ENCODE results near the gene FAM167B. TPM values are rescaled to one million over a fixed set of nuclear protein-coding genes. Genes with fewer than 3 reads are reported as not detected.

Gene FAM167B
- polyA plus RNA-seq, 2 of the 4 experiments (the other 2 are of a cell fraction), result 0.53 to 2.0 TPM

DNA sequence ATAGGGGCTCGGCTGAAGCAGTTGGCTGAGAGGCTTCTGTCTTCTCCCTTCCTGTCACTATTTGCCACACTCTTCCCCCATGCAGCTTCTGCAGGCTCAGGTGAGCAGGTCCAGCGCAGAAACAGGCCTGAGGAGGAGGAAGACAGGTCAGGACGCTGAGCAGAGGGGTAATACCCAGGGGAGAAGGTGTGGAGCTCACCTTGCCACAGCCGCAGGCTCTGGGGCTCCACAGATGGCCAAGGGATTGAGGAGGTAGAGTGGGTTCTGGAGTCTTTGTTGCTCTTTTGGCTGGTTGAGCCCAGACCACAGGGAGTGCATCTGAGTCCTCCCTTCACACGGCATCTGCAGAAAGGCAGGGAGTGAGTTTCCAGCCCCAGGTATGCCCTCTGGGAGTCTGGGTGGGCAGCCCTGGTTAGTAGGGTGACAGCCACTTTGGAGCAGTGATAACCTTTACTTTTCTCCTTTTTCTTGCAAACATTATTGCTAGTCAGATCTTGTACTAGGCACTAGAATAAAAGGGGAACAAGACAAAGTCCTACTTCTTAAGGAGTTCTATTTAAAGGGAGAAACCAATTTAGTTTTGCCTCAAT, 15.1 kb upstream of the FAM167B start:
- Histone ChIP-seq H3K4me1 (peaks cover 29% of the 10 kb centered on the region), H3K9me3 (no peaks in the 10 kb centered on the region), H3K27ac (no peak overlapping the region), H3K4me3 (no peak overlapping the region), H3K4me2 (no peak overlapping the region)
- CTCF ChIA-PET, result interaction anchor here (1.1 to 2.1 kb wide), 5 partner anchors 8 to 17 kb away, joined by 4 to 9 read pairs (median 7); no protein-coding TSS in a partner anchor
- FAIRE-seq, result no peak
- ATAC-seq, result no peak
- DNase-seq (ENCODE audit: low read depth in 1 of 2, low spot score in 1 of 2), result no peak
- 88% methylated on average over 5 of the region's 5 CpGs for WGBS (ENCODE audit: missing lambda C conversion rate)
- POLR2A ChIA-PET, result no interaction called here
- TF ChIP-seq GATA3 (IDR thresholded peaks at IDR 0.05; ENCODE audit: borderline replicate concordance), result no peak
- TF ChIP-seq, protein P1, sequence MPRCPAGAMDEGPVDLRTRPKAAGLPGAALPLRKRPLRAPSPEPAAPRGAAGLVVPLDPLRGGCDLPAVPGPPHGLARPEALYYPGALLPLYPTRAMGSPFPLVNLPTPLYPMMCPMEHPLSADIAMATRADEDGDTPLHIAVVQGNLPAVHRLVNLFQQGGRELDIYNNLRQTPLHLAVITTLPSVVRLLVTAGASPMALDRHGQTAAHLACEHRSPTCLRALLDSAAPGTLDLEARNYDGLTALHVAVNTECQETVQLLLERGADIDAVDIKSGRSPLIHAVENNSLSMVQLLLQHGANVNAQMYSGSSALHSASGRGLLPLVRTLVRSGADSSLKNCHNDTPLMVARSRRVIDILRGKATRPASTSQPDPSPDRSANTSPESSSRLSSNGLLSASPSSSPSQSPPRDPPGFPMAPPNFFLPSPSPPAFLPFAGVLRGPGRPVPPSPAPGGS (IDR thresholded peaks at IDR 0.05), result no peak
- TF ChIP-seq MYC (IDR thresholded peaks at IDR 0.05; ENCODE audit: borderline replicate concordance, low read length), result no peak
- no peak for TF ChIP-seq HOXA7 (CRISPR knock-in tag; IDR thresholded peaks at IDR 0.05)

DNA sequence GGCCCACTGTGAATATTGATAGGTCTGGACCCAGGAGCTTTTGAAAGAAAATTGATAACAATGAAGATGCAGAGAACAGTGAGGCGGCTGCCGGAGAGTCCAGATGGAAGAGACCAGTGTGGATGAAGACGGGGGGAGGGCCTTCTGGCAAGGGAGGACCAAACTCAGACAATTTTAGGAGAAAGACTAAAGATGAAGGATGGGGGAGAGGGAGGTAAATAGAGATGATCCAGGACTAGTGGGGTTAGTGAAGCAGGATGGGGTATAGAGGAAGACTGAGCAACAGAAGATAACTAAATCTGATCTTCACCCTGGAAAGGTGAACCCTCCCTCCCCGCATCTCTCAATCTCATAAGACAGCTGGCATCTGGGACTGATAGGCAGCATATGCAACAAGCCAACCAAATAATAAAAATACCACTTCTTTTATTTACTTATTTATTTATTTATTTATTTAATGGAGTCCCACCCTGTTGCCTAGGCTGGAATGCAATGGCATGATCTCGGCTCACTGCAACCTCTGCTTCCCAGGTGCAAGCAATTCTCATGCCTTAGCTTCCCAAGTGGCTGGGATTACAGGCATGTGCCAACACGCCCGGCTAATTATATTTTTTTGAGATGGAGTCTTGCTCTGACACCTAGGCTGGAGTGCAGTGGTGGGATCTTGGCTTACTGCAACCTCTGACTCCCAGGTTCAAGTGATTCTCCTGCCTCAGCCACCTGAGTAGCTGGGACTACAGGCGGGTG, 14.3 kb upstream of the FAM167B start:
- CTCF ChIA-PET, result interaction anchor here (1.3 to 2.1 kb wide), 3 partner anchors 7 to 17 kb away, joined by 4 to 9 read pairs (median 7); no protein-coding TSS in a partner anchor
- no peaks in the 10 kb centered on the region for H3K9me3 ChIP-seq
- H3K4me1 ChIP-seq, result peaks cover 35% of the 10 kb centered on the region
- no peak for TF ChIP-seq ESRRA (IDR thresholded peaks at IDR 0.05; ENCODE audit: borderline replicate concordance, low read length)
- TF ChIP-seq, protein P1 (IDR thresholded peaks at IDR 0.05), result no peak
- TF ChIP-seq CHD2 (IDR thresholded peaks at IDR 0.05; ENCODE audit: low read length, partially characterized antibody), result no peak
- no peak for TF ChIP-seq NFE2L2 (conservative IDR thresholded peaks at IDR 0.05; ENCODE audit: low read length)
- no peak for TF ChIP-seq BHLHE40 (IDR thresholded peaks at IDR 0.05; ENCODE audit: low read depth, low read length)
- TF ChIP-seq PHF8 (IDR thresholded peaks at IDR 0.05; ENCODE audit: borderline replicate concordance, low read depth), result no peak
- TF ChIP-seq FOSB (CRISPR knock-in tag; IDR thresholded peaks at IDR 0.05), result no peak
- no peak for TF ChIP-seq EP300 (IDR thresholded peaks at IDR 0.05)
- TF ChIP-seq CHD4 (IDR thresholded peaks at IDR 0.05; ENCODE audit: borderline replicate concordance), result no peak
- no peak for TF ChIP-seq CBX8 (IDR thresholded peaks at IDR 0.05)
- TF ChIP-seq POLR2AphosphoS2 (conservative IDR thresholded peaks at IDR 0.05; ENCODE audit: low read length), result no peak
- TF ChIP-seq RAD21 (conservative IDR thresholded peaks at IDR 0.05 in 1 of 2, IDR thresholded peaks at IDR 0.05 in 1 of 2), result no peak
- TF ChIP-seq, protein P2, sequence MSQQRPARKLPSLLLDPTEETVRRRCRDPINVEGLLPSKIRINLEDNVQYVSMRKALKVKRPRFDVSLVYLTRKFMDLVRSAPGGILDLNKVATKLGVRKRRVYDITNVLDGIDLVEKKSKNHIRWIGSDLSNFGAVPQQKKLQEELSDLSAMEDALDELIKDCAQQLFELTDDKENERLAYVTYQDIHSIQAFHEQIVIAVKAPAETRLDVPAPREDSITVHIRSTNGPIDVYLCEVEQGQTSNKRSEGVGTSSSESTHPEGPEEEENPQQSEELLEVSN (IDR thresholded peaks at IDR 0.05; ENCODE audit: borderline replicate concordance, low read depth), result no peak
- TF ChIP-seq, protein P3, sequence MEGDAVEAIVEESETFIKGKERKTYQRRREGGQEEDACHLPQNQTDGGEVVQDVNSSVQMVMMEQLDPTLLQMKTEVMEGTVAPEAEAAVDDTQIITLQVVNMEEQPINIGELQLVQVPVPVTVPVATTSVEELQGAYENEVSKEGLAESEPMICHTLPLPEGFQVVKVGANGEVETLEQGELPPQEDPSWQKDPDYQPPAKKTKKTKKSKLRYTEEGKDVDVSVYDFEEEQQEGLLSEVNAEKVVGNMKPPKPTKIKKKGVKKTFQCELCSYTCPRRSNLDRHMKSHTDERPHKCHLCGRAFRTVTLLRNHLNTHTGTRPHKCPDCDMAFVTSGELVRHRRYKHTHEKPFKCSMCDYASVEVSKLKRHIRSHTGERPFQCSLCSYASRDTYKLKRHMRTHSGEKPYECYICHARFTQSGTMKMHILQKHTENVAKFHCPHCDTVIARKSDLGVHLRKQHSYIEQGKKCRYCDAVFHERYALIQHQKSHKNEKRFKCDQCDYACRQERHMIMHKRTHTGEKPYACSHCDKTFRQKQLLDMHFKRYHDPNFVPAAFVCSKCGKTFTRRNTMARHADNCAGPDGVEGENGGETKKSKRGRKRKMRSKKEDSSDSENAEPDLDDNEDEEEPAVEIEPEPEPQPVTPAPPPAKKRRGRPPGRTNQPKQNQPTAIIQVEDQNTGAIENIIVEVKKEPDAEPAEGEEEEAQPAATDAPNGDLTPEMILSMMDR (IDR thresholded peaks at IDR 0.05), result no peak
- TF ChIP-seq HOXA7 (CRISPR knock-in tag; IDR thresholded peaks at IDR 0.05), result no peak
- no peak for TF ChIP-seq ZSCAN20 (CRISPR knock-in tag; IDR thresholded peaks at IDR 0.05)
- no peak for TF ChIP-seq EHF (CRISPR knock-in tag; IDR thresholded peaks at IDR 0.05)
- TF ChIP-seq EHMT2 (IDR thresholded peaks at IDR 0.05; ENCODE audit: low read depth), result no peak
- no peak for TF ChIP-seq FOXS1 (CRISPR knock-in tag; IDR thresholded peaks at IDR 0.05)
- no peak for TF ChIP-seq ZC3H11A (IDR thresholded peaks at IDR 0.05)
- no peak overlapping the region for H3K4me2 ChIP-seq
- WGBS (ENCODE audit: missing lambda C conversion rate), result 94% methylated on average over 7 of the region's 8 CpGs
- no peak overlapping the region for H3K4me3 ChIP-seq
- FAIRE-seq (no peak), DNase-seq (ENCODE audit: low read depth in 1 of 2, low spot score in 1 of 2) (no peak), ATAC-seq (no peak)
- POLR2A ChIA-PET, result no interaction called here
- H3K27ac ChIP-seq, result no peak overlapping the region
